ENCODE results near the gene RFTN1.
A peak's percentile ranks its signal among the peaks of the same experiment; 100 is the strongest.

The RFTN1 gene

DNA sequence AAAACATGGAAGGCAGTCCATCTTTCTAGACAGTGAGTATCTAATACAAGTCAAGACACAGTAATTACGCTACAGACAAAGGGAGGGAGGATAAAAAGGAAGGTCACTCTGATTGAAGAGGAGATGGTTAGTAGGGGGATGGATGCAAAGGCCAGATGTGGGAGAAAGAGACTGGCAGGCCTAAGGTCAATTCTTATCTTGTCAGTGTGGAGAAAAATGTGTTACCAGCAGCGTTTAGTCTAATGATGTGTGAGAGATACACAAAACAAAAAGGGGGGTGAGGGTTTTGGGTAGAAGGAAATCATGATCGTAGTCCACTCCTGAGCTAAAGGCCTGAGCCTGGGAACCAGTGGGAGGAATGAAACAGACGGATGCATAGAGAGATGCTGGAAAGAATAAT, 46.7 kb downstream of the RFTN1 start:
- no peak for DNase-seq (ENCODE audit: low spot score)

GRCh38 chr3:16464511-16465148, 48.9 kb downstream of the RFTN1 start:
- no peak for DNase-seq (ENCODE audit: low spot score)

GRCh38 chr3:16463914-16464313, 49.6 kb downstream of the RFTN1 start:
- DNase-seq (ENCODE audit: low spot score), result no peak

DNA sequence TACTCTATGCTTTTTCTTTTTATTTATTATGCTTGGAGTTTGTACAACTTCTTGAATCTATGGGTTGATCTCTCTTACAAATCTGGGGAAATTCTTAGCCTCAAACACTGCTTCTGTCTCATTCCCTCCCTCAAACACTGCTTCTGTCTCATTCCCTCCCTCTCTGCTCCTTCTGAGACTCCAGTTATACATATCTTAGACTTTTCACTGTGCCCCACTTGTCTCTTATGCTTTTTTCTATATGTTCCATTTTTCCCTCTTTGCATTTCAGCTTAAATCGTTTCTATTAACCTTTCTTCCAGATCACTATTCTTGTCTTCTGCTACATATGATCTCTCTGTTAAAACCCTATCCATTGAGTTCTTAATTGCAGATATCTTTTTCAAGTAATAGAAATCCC, 50.4 kb downstream of the RFTN1 start:
- no peak for DNase-seq (ENCODE audit: low spot score)

- no peak for DNase-seq (ENCODE audit: low spot score)
Measured at GRCh38 chr3:16462679-16463078, 50.8 kb downstream of the RFTN1 start.

- DNase-seq (ENCODE audit: low spot score), result no peak
Measured at GRCh38 chr3:16461463-16462245, 51.8 kb downstream of the RFTN1 start.

- DNase-seq (ENCODE audit: low spot score), result no peak
Measured at GRCh38 chr3:16460886-16461285, 52.6 kb downstream of the RFTN1 start.

- DNase-seq (ENCODE audit: low spot score), result no peak
Measured at GRCh38 chr3:16460273-16460672, 53.2 kb downstream of the RFTN1 start.

GRCh38 chr3:16456784-16457415, 56.6 kb downstream of the RFTN1 start:
- DNase-seq (ENCODE audit: low spot score), result no peak

- DNase-seq (ENCODE audit: low spot score), result no peak
Measured at GRCh38 chr3:16455966-16456365, 57.5 kb downstream of the RFTN1 start.

- no peak for DNase-seq (ENCODE audit: low spot score)
Measured at GRCh38 chr3:16455001-16455400, 58.5 kb downstream of the RFTN1 start.

DNA sequence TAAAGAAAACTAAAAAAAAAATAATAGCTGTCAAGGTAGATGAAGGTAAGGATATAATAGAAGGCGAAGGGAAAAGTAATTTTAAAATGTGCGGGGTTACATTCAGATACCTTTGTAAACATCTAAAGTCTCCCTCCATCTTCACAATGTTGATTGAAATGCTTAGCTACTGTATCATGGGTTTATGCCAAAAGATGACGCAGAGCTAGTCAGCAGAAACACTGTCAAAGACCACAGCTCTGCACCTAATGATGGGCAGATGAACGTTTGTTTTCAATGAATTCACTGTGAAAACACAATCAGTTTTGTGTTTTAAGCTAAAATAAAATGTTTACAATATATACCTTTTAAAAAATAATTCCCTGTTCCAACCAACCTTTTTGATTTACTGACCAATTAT, 61.2 kb downstream of the RFTN1 start:
- DNase-seq (ENCODE audit: low spot score), result no peak

DNA sequence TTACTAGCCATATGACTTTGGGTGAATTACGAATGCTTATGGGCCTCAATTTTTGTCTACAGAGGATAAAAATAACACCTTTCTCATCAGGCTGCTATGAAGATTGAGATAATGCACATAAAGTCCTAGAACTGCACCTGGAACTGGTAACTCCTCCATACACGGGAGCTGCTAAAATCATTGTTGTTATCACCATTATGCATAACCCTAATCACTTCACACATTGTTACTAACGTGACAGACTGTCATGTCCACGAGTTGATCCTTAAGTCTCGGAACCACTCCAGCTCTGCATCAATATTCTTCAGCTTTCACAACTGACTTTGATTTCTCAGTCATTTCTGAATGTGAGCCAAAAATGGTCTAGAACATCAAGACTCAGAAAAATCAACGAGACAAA, 64.1 kb downstream of the RFTN1 start:
- DNase-seq (ENCODE audit: low spot score), result no peak

DNA sequence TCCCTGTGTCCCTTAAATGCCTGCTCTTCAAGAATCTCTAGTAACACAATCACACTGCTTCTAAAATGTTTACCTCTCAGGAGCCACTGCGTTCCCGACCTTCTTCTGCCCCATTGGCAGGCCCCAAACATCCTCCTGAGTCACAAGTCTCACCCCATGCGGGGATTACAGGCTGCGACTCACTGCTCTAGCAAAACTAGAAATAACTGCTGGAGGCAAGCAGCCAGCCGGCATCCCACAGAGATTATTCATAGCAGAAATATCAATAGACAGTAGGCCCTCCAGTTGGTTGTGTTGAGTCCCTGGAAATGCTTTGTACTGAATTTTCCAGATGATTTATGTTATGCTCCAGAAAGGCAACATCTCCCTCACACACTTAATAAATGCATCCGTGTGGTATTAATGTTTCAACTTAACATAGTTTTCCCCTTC, 64.8 kb downstream of the RFTN1 start:
- DNase-seq (ENCODE audit: low spot score), result peak; percentile 86

GRCh38 chr3:16447135-16447534, 66.4 kb downstream of the RFTN1 start:
- no peak for DNase-seq (ENCODE audit: low spot score)

DNA sequence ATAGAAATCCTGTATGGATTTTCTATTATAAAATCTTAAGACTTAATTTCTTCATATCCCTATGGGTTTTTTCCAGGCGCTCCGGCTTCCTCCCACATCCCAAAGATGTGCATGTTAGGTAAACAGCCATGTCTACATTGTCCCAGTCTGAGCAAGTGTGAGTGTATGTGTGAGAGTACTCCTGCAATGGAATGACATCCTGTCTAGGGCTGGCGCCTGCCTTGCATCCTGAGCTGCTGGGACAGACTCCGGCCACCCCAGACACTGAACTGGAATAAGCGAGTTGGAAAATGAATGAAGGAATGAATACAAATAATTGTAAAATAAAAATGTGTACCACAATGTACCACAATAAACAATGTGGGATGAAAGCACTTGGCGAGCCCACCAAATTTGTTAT, 69.2 kb downstream of the RFTN1 start:
- DNase-seq (ENCODE audit: low spot score), result no peak

DNA sequence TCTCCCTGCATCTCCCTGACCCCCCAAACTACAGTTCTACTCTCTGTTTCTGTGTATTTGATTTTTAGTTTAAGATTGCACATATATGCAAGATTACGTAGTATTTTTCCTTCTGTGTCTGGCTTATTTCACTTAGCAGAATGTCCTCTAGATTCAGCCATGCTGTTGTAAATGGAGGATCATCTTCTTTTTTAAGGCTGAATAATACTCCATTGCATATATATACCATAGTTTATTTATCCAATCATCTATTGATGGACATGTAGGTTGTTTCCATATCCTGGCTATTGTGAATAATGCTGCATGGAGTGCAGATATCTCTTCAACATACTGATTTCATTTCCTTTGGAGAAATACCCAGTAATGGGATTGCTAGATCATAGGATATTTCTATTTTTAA, 70.8 kb downstream of the RFTN1 start:
- no peak for DNase-seq (ENCODE audit: low spot score)

DNA sequence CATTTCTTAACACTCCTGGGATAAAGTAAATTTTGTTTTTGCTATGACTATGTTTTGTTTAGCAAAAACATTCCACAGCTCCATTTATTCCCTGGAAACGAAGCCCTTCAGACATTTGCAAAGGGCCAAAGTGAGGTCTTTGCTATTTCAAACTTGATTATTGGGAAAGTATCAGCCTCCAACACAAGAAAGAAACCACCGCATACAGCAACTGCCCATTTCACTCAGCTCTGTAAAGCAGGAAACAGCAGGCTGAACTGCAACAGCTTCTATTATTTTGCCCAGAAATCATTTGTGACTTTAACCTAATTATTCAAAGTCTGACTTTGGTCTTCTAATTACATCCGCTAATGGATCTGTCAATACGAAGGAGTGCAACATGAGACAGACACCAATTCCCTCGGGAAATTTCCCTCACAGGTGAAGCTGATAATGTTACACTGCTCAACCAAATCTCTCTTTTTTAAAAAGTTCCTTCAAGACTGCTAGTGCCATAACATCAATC, 72.1 kb downstream of the RFTN1 start:
- no peak for DNase-seq (ENCODE audit: low spot score)

DNA sequence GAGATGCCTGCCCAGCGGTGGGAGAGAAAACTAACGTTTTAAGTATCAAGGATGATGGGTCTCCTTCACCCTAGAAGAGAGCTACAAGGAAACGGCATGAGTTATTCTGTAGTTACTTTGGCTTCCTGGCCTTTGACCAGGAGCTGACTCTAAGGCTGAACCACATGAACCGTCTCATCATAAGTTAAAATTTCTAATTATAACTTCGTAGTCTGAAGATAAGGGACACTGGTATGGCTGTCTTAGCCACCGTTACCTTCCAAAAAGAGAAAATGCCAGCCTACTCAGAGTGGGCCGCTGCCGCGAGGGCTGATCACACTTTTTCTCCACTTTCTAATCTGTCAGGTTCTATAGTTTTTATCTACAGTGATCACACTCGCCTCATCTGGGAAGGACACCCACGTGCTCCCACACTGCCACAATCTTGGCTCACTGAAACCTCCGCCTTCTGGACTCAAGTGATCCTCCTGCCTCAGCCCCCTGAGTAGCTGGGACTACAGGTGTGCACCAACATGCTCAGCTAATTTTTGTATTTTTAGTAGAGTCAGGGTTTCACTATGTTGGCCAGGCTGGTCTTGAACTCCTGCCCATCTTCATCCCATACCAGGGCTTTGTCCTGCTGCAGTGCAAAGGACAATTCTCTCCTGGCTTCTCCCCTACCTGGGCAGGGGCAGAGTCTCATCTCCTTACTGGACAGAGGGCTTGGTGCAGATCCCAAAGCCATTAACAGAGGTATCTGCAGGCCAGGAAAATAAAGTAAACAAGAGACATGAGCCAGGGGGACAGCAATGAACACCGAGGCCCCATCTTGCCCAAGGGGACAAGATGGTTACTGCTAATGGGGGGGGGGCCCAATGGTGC, 73.4 kb downstream of the RFTN1 start:
- no peak for DNase-seq (ENCODE audit: low spot score)

- no peak for DNase-seq (ENCODE audit: low spot score)
Measured at GRCh38 chr3:16439163-16439847, 74.2 kb downstream of the RFTN1 start.

- DNase-seq (ENCODE audit: low spot score), result no peak
Measured at GRCh38 chr3:16437640-16438039, 75.9 kb downstream of the RFTN1 start.
